DOHH2 (cell line): ENCODE data around the gene RAB3B.

Experiments used
- CTCF ChIP-seq: fragments of 200-600 bp; sonication (generic); IDR thresholded peaks from one replicate; pipeline ENCODE4 v1.5.1; 2014; ENCODE audit warnings: antibody characterized with exemption, mild to moderate bottlenecking, low read depth, low read length; ENCODE audit not compliant: poor library complexity, severe bottlenecking
- EZH2phosphoT487 ChIP-seq: fragments of 200-600 bp; sonication (generic); IDR thresholded peaks from 2 replicates; pipeline ENCODE4 v1.6.1; 2017; ENCODE audit warnings: borderline replicate concordance, mild to moderate bottlenecking, antibody characterized with exemption, low read length, moderate library complexity, mixed read lengths

- TF ChIP-seq CTCF, result peak; percentile 47
- TF ChIP-seq EZH2phosphoT487, result no peak
Observed at GRCh38 chr1:51926171-51926812, 64.2 kb downstream of the RAB3B start.
